ENCODE data around the gene TMX4. TPM values are rescaled to one million over a fixed set of nuclear protein-coding genes. Genes with fewer than 3 reads are reported as not detected.
"Not testable (repeated sequence)": the region's sequence is repeated elsewhere in the genome, so short reads cannot be mapped to it uniquely, and the experiment has no call there.

Gene TMX4
- total and polyA plus RNA-seq, 4 experiments from 2014 or later, result 62.5 to 74.6 (median 72.1) TPM

- Mint-ChIP-seq H3K4me1 (no peaks in the 10 kb centered on the region), H3K27me3 (peaks cover 4 to 6% of the 10 kb centered on the region in 2 donors), H3K4me3 (no peak overlapping the region), H3K36me3 (no peaks in the 10 kb centered on the region), H3K9me3 (no peaks in the 10 kb centered on the region), H3K27ac (no peak overlapping the region)
- Histone ChIP-seq H3K27ac (ENCODE audit: low read depth, low read length) (no peak overlapping the region), H3K4me3 (ENCODE audit: low read length in 2 of 2) (no peak overlapping the region), H3K36me3 (ENCODE audit: insufficient read depth, low read length) (no peaks in the 10 kb centered on the region), H3K4me1 (ENCODE audit: insufficient read depth, low read length) (no peaks in the 10 kb centered on the region), H3K27me3 (ENCODE audit: insufficient read depth, low read length) (no peaks in the 10 kb centered on the region), H3K9me3 (ENCODE audit: control insufficient read depth in 1 of 2, low read length in 2 of 2) (no peaks in the 10 kb centered on the region)
- no peak for DNase-seq
- intact Hi-C loops (cut with micrococcal nuclease), result no loop called here
- ChIA-PET POLR2A (ENCODE audit: partially characterized antibody) (no interaction called here), CTCF (ENCODE audit: partially characterized antibody) (interaction anchor here (0.6 to 3.8 kb wide), 3 partner anchors 10 to 685 kb away, joined by 3 to 14 read pairs (median 4); no protein-coding TSS in a partner anchor)
Measured at GRCh38 chr20:8036771-8037170, 17.2 kb upstream of the TMX4 start.

DNA sequence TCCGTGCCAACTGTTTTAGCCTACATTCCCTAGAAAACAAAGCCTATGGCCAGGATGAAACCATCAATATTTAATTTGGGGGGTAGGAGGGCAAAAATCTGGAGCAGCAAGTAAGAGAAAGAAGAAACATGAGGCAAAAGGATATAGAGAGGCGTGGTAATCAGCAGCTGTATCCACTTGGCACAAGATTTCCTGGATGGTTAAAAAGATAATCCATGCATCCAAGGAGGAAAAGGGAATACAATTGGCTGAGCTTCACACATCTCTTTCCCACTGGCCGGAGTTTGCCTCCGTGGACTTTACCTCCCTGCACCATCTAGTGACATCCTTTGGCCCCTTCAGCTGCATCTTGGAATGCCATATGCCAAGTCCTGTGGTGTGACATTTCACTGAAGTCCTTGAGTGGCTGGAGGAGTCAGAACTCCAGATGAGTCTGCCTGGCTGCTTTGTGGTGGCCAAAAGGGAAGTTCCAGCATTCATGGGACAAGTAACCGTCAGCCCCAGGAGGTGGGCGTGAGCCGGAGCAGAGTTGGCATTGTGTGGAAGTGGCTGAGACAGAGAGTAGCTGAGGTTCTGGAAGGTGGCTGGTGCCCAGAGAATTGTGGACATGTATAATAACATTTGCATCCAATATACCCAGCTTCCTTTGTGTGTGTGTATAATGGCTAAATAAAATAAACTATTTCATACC is 13.7 kb upstream of the TMX4 start:
- H3K36me3 ChIP-seq (ENCODE audit: insufficient read depth, low read length), result no peaks in the 10 kb centered on the region
- H3K27ac ChIP-seq (ENCODE audit: low read depth, low read length), result no peak overlapping the region
- no peaks in the 10 kb centered on the region for H3K9me3 ChIP-seq (ENCODE audit: control insufficient read depth in 1 of 2, low read length in 2 of 2)
- Mint-ChIP-seq H3K9me3 (no peaks in the 10 kb centered on the region), H3K27ac (no peak overlapping the region), H3K4me3 (no peak overlapping the region), H3K27me3 (peaks cover 1 to 3% of the 10 kb centered on the region in 2 donors), H3K36me3 (no peaks in the 10 kb centered on the region), H3K4me1 (no peaks in the 10 kb centered on the region)
- CTCF ChIA-PET (ENCODE audit: partially characterized antibody), result interaction anchor here (1.2 kb wide), 1 partner anchor 11 kb away, joined by 5 read pairs; no protein-coding TSS in a partner anchor
- POLR2A ChIA-PET (ENCODE audit: partially characterized antibody), result interaction anchor here (1.2 kb wide), 1 partner anchor 14 kb away, joined by 3 read pairs; the partner anchor contains the start of gene TMX4
- intact Hi-C loops (cut with micrococcal nuclease), result no loop called here
- H3K4me3 ChIP-seq (ENCODE audit: low read length in 2 of 2), result no peak overlapping the region
- H3K4me1 ChIP-seq (ENCODE audit: insufficient read depth, low read length), result no peaks in the 10 kb centered on the region
- H3K27me3 ChIP-seq (ENCODE audit: insufficient read depth, low read length), result no peaks in the 10 kb centered on the region
- DNase-seq, result no peak

DNA sequence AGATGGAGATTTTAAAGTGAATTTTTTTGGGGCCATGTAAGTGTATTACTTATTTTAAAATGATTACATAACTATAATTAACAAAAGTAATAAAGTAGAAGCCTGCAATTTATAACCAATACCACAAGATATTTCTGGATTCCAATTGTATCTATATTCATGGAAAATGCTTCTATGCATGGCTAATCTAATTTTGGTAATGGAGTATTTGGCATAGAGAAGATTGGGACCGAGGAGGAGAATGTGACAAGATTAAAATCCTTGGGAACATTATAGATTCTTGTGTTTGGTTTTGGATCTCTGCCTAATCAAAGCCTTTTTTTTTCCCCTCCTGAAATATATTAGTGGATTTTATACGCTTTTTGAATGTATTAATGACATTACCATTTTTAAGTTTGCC is 12.9 kb upstream of the TMX4 start:
- CTCF ChIA-PET (ENCODE audit: partially characterized antibody), result no interaction called here
- no peaks in the 10 kb centered on the region for H3K4me1 ChIP-seq (ENCODE audit: insufficient read depth, low read length)
- H3K27ac ChIP-seq (ENCODE audit: low read depth, low read length), result no peak overlapping the region

GRCh38 chr20:8031539-8031938 is 12.0 kb upstream of the TMX4 start:
- H3K27me3 ChIP-seq (ENCODE audit: insufficient read depth, low read length); H3K4me1 ChIP-seq (ENCODE audit: insufficient read depth, low read length); H3K9me3 ChIP-seq (ENCODE audit: control insufficient read depth in 1 of 2, low read length in 2 of 2); H3K4me3 Mint-ChIP-seq; H3K27ac ChIP-seq (ENCODE audit: low read depth, low read length); H3K9me3 Mint-ChIP-seq; H3K36me3 ChIP-seq (ENCODE audit: insufficient read depth, low read length); intact Hi-C loops (cut with micrococcal nuclease); H3K4me3 ChIP-seq (ENCODE audit: low read length in 2 of 2); POLR2A ChIA-PET (ENCODE audit: partially characterized antibody); H3K36me3 Mint-ChIP-seq; H3K27me3 Mint-ChIP-seq; DNase-seq; H3K4me1 Mint-ChIP-seq: not testable (repeated sequence)
- H3K27ac Mint-ChIP-seq, result peak overlapping the region in 2 of 7 donors; percentile 27 to 43
- CTCF ChIA-PET (ENCODE audit: partially characterized antibody), result interaction anchor here (0.7 to 1.5 kb wide), 3 partner anchors 11 to 719 kb away, joined by 3 to 6 read pairs (median 5); partner anchors contain the start of gene TMX4

More for the DNA sequence above, 12.9 kb upstream of the TMX4 start:
- H3K27me3 Mint-ChIP-seq, result peaks cover 0 to 3% of the 10 kb centered on the region in 2 donors
- H3K27ac Mint-ChIP-seq, result peak overlapping the region in 1 of 7 donors; percentile 35
- no peaks in the 10 kb centered on the region for H3K36me3 Mint-ChIP-seq
- no peak overlapping the region for H3K4me3 ChIP-seq (ENCODE audit: low read length in 2 of 2)
- no peaks in the 10 kb centered on the region for H3K36me3 ChIP-seq (ENCODE audit: insufficient read depth, low read length)
- no peaks in the 10 kb centered on the region for H3K27me3 ChIP-seq (ENCODE audit: insufficient read depth, low read length)
- DNase-seq, result no peak
- intact Hi-C loops (cut with micrococcal nuclease), result no loop called here
- H3K9me3 Mint-ChIP-seq, result no peaks in the 10 kb centered on the region
- no peaks in the 10 kb centered on the region for H3K9me3 ChIP-seq (ENCODE audit: control insufficient read depth in 1 of 2, low read length in 2 of 2)
- no peaks in the 10 kb centered on the region for H3K4me1 Mint-ChIP-seq
- POLR2A ChIA-PET (ENCODE audit: partially characterized antibody), result no interaction called here
- H3K4me3 Mint-ChIP-seq, result no peak overlapping the region

DNA sequence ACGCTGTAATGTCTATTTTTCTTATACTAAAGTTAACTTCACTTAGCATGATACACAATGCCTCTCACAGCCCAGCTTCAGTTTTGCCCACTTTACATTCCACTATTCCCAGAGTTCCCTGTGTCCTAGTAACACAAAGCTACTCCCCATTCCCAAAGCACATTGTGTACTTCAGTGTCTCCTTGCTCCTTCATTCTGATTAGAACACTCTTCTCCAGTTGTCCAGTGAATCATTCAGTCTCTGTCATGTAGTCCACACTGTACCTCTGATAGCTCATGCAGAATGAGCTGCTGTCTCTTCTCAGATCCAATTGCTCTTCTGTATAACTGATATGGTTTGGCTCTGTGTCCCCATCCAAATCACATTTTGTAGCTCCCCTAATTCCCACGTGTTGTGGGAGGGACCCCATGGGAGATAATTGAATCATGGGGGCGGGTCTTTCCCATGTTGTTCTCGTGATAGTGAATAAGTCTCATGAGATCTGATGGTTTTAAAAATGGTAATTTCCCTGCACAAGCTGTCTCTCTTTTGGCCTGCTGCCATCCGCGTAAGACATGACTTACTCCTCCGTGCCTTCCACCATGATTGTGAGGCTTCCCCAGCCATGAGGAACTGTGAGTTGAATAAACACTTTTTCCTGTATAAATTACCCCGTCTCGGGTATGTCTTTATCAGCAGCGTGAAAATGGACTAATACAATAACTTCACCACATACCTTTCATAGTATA is 2.1 kb upstream of the TMX4 start:
- ChIA-PET POLR2A (ENCODE audit: partially characterized antibody) (interaction anchor here (1.6 kb wide), 1 partner anchor 22 kb away, joined by 5 read pairs; no protein-coding TSS in a partner anchor), CTCF (ENCODE audit: partially characterized antibody) (interaction anchor here (1.5 to 2.6 kb wide), 3 partner anchors 9 to 23 kb away, joined by 4 to 17 read pairs (median 6); no protein-coding TSS in a partner anchor)
- Mint-ChIP-seq H3K27ac (no peak overlapping the region), H3K9me3 (peaks cover 0 to 5% (median 0%) of the 10 kb centered on the region in 8 donors), H3K27me3 (no peaks in the 10 kb centered on the region), H3K36me3 (peaks cover 0 to 10% of the 10 kb centered on the region in 2 donors), H3K4me1 (peaks cover 10 to 20% (median 14%) of the 10 kb centered on the region in 4 donors), H3K4me3 (no peak overlapping the region)
- H3K36me3 ChIP-seq (ENCODE audit: insufficient read depth, low read length), result no peaks in the 10 kb centered on the region
- no peak for DNase-seq
- no peaks in the 10 kb centered on the region for H3K9me3 ChIP-seq (ENCODE audit: control insufficient read depth in 1 of 2, low read length in 2 of 2)
- no peak overlapping the region for H3K27ac ChIP-seq (ENCODE audit: low read depth, low read length)
- H3K27me3 ChIP-seq (ENCODE audit: insufficient read depth, low read length), result no peaks in the 10 kb centered on the region
- no peak overlapping the region for H3K4me3 ChIP-seq (ENCODE audit: low read length in 2 of 2)
- intact Hi-C loops (cut with micrococcal nuclease), result loop anchor here (5.0 kb wide), 1 partner anchor 131 kb away; no protein-coding TSS in a partner anchor
- peaks cover 42% of the 10 kb centered on the region for H3K4me1 ChIP-seq (ENCODE audit: insufficient read depth, low read length)

GRCh38 chr20:8020314-8021079 is 936 bp upstream of the TMX4 start:
- no peak overlapping the region for H3K27ac Mint-ChIP-seq
- DNase-seq, result peak; percentile 67 to 75 (median 71)

More at GRCh38 chr20:8020314-8021079, 936 bp upstream of the TMX4 start:
- Histone ChIP-seq H3K9me3 (ENCODE audit: control insufficient read depth in 1 of 2, low read length in 2 of 2) (no peaks in the 10 kb centered on the region), H3K27me3 (ENCODE audit: insufficient read depth, low read length) (no peaks in the 10 kb centered on the region), H3K36me3 (ENCODE audit: insufficient read depth, low read length) (no peaks in the 10 kb centered on the region), H3K27ac (ENCODE audit: low read depth, low read length) (peak overlapping the region; percentile 82), H3K4me3 (ENCODE audit: low read length in 2 of 2) (peak overlapping the region; percentile 62 to 88), H3K4me1 (ENCODE audit: insufficient read depth, low read length) (peaks cover 46% of the 10 kb centered on the region)
- H3K9me3 Mint-ChIP-seq, result peaks cover 0 to 5% (median 0%) of the 10 kb centered on the region in 8 donors
- H3K36me3 Mint-ChIP-seq, result peaks cover 0 to 12% of the 10 kb centered on the region in 2 donors
- H3K4me3 Mint-ChIP-seq, result no peak overlapping the region
- CTCF ChIA-PET (ENCODE audit: partially characterized antibody), result interaction anchor here (1.1 to 2.6 kb wide), 5 partner anchors 10 to 701 kb away, joined by 3 to 17 read pairs (median 4); no protein-coding TSS in a partner anchor
- H3K4me1 Mint-ChIP-seq, result peaks cover 16 to 31% (median 22%) of the 10 kb centered on the region in 4 donors
- intact Hi-C loops (cut with micrococcal nuclease), result loop anchor here (5.0 kb wide), 1 partner anchor 132 kb away; no protein-coding TSS in a partner anchor
- no peaks in the 10 kb centered on the region for H3K27me3 Mint-ChIP-seq
- POLR2A ChIA-PET (ENCODE audit: partially characterized antibody), result interaction anchor here (0.7 to 2.9 kb wide), 12 partner anchors 8 to 702 kb away, joined by 3 to 13 read pairs (median 4); partner anchors contain the start of gene PLCB1

All from CD4-positive, alpha-beta memory T cell (primary cell).